GM18909 (cell line): Measurements from ENCODE around the gene GPR6.

Experiments
- ATAC-seq: cut with Tn5 transposase; IDR thresholded peaks from one replicate; pipeline ENCODE4 v1.9.1; 2021; ENCODE audit warnings: mild to moderate bottlenecking; ENCODE audit not compliant: unreplicated experiment, poor library complexity

Gene GPR6

DNA sequence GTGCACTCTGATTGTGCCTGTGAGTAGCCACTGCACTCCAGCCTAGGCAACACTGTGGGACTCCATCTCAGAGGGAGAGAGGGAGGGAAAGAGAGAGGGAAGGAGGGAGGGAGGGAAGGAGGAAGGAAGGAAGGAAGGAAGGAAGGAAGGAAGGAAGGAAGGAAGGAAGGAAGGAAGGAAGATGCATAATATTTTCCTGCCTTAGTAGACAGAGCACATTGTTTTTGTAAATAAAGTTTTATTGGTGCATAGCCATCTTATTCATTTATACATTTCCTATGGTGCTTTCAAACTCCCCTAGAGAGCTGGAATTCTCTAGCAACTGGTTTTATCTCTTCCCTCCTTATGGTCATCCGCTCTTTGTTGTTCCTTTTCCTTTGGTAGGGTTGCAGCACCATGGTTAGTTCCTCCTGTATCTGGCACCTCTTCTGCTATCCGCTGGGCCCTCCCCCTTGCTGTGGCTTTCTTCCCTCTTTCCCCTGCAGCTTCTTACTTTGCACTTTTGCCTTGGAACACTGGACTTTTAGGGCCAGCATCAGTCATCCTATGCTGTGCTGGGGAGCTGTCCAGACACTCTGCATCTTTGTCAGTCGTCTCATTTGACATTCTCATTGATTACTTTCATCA is 20.2 kb downstream of the GPR6 start:
- ATAC-seq: no peak

DNA sequence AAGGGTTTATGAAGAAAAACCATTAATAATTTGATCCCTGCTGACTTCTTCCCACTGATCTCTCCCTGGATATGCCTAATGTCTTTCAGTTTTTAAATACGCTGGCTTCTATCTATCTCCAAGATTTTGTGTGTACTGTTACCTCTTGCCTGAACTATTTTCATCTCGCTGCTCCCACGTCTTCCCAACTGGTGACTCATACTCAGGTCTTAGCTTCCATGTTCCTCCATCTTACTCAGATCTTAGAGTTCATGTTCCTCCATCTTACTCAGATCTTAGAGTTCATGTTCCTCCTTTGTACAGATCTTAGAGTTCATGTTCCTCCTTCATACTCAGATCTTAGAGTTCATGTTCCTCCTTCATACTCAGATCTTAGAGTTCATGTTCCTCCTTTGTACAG is 21.6 kb downstream of the GPR6 start:
- ATAC-seq: no peak

DNA sequence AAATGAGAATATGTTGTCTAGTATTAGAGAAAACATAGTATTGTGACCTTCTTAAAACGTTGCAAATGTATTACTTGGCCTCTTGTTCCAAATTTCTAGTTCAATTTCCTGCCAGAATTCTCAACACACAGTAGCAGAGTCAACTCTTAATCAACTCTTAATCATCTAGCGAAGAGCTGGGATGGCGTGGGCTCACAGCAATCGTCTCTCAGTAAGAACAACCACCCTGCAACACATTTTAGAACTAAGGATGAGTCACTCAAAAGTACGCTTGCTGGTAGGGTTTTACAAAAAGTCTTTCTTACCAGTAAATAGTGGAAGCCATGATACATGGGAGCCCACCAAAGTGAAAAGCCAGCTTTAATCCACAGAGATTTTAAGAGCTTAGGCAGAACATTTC is 24.6 kb downstream of the GPR6 start:
- no peak for ATAC-seq

DNA sequence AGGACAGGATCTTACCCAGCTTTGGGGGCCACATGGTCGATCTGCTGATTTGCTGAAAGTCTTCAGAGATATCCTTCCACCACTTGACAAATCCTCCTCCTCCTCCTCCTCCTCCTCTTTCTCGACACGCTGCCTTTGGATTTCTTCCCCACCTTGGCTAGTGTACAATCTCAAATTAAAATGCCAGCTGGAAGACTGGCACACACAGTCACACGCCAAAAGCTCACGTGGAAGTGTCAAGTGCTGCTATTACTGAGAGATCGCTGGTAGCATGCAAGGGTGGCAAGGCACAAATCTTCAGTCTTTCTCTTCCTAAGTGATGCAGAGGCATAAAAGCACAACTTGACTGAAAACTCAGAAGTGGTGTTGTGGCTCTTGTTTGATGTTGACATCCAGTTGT is 35.3 kb downstream of the GPR6 start:
- ATAC-seq: no peak

DNA sequence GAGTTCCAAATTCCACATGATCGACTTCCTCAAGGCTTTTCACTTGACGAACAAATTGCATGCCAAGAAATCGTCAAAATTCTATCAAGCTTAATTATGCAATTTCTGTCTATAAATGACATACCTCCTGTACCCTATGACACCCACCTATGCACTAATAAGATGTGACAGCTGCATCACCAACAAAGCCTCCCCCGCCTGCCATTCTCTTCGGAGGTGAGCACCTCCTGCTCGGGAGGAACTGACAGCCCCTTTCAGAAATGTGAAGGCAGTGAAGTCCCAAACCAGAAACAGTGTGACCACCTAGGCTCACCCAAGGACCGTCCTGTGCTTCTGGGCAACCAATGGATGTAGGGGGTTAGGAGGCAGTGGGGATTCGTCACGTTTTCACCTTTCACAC is 37.1 kb downstream of the GPR6 start:
- ATAC-seq: no peak

DNA sequence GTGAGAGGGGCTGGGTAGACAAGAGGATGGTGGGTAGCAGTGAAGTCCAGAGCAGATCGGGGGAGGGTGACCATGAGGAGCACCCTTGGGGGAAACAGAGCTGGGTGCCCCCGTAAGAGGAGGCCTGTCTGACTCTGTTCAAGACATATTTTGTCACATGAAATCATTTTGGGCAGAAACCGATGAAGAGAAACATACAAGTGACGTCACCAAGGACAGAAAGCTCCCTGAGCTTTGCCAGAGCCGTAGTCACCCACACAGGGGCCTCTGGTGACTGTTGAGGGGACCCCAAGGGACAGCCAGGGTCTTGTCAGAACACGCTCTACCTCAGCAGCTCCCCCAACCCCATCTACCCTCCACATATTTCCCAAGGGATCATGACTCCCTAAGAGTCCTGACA is 39.2 kb downstream of the GPR6 start:
- no peak for ATAC-seq

DNA sequence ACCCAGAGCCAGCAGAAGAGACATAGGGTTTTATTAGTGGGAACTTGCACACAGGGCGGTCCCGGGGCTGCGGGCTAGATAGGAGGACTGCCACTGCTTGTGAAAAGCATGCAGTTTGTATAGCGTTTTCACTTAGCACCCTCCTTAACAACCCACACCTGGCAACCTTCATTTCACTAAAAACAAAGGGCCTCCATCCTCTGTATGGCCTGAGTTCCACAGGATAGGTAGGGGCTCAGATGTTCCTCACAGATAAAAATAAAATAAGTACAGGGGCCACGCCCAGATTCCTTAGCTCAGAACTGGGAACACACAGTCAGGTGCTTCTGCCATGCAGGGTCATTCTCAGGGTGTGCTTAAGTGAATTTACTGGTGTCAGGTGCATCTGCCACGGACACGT is 39.8 kb downstream of the GPR6 start:
- ATAC-seq: no peak

DNA sequence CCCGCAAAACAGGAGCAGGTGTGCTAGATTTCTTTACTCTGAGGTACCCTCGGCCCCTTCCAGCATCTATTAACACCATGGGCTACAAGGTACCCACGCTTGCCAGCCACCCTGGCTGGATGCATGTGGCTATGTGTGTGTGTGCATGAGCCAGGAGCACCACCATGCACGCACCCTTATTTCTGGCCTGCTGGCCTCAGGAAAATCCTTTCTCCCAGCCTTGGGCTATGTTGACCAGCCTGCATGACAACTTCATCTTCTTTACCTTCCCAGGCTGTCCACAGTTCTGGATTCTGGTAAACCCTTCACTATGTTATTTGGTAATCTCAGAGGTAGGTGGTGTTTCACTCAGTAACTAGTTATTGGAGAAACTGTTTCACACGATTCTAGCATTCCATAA is 40.4 kb downstream of the GPR6 start:
- ATAC-seq: no peak

DNA sequence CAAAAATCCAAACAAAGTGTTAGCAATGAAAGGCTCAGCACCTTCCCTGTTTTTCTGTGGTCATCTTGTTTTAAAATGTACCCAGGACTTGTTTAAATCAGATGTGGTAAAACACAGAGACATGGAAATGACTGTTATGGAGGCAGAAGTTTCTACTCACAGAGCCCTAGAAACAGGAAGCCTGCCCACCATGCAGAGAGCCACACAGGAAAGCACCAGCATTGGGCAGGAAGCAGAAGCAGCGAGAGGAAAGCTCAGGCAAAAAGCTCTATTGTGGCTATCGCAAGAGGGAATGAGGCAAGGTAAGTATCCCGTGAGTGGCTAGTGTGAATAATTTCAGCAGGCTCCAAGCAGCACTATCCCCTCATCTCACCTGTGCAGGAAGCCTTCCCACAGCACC is 42.8 kb downstream of the GPR6 start:
- no peak for ATAC-seq

DNA sequence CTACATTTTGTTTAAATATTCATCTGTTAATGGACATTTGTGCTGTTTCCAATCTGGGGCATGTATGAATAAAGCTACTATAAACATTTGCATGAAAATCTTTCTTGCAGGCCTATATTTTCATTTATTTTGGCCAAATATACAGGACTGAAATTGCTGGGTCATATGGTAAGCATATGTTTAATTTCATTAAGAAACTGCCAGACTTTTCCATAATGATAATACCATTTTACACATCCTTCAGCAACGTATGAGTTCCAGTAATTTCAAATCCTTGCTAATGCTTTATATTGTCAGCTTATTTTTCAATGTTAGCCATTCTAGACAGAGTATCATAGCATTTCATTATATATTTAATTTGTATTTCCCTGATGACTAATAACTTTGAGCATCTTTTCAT is 51.0 kb downstream of the GPR6 start:
- ATAC-seq: no peak
